ENCODE data around the gene BICD2. TPM values are rescaled to one million over a fixed set of nuclear protein-coding genes. Genes with fewer than 3 reads are reported as not detected.

The BICD2 gene
- total and polyA plus RNA-seq, 2 of the 13 experiments (the other 11 are each of a cell fraction or from before 2014, with no cell fraction given): 5.1 to 17.4 TPM

DNA sequence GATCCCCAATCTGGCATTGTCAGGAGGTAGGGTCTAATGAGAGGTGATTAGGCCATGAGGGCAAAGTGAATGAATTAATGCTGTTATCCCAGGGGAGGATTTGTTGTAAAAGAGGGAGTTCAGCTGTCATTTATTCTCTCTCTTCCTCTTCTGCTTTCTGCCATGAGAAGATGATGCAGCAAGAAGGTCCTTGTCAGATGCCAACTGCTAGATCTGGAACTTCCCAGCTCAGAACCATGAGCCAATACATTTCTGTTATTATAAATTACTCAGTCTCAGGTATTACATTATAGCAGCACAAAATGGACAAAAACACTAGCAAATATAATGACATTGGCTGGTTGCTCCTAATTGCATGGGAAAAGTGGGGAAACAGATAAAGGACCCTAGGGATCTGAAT, 15.6 kb upstream of the BICD2 start:
- Histone ChIP-seq H3K79me2 (ENCODE audit: insufficient read depth, low read length) (no peaks in the 10 kb centered on the region), H3K36me3 (replicated peaks in 1 of 2; ENCODE audit: control insufficient read depth in 1 of 2, insufficient read depth in 2 of 2, low read length in 2 of 2) (no peaks in the 10 kb centered on the region), H3K4me2 (ENCODE audit: low read depth, low read length) (no peak overlapping the region), H2AFZ (ENCODE audit: low read length) (no peak overlapping the region), H4K20me1 (ENCODE audit: insufficient read depth, low read length) (no peaks in the 10 kb centered on the region), H3K27ac (ENCODE audit: extremely low read length, insufficient read depth, low read length) (no peak overlapping the region), H3K4me1 (ENCODE audit: insufficient read depth, low read length) (no peaks in the 10 kb centered on the region), H3K4me3 (replicated peaks in 1 of 3; ENCODE audit: insufficient read depth in 1 of 3, low read depth in 2 of 3, low read length in 3 of 3) (no peak overlapping the region), H3K9ac (ENCODE audit: insufficient read depth, low read depth, low read length) (no peak overlapping the region), H3K27me3 (ENCODE audit: control insufficient read depth in 1 of 2, insufficient read depth in 2 of 2, low read length in 2 of 2) (0 out of 5 replicates have a peak, but pooled peaks cover 0 to 5% of the 10 kb centered on the region in 2 experiments), H3K9me3 (ENCODE audit: low read length) (no peaks in the 10 kb centered on the region)
- FAIRE-seq (no peak), DNase-seq (ENCODE audit: low spot score) (no peak), ATAC-seq (no peak)
- in situ Hi-C loops (cut with HindIII; ENCODE audit: extremely low pct_ligation_motif_present, low pct_unique_long_range_greater_than_20kb) (no loop called here), intact Hi-C loops (cut with micrococcal nuclease; ENCODE audit: unreplicated experiment) (no loop called here)
- BruUV-seq (replicated peaks): no TSS peak
- CTCF ChIA-PET (ENCODE audit: low intra/inter-chr PET ratio, low total read pairs): no interaction called here
- POLR2A ChIA-PET: no interaction called here
- TF ChIP-seq YY1 (IDR thresholded peaks at IDR 0.05; ENCODE audit: insufficient read depth, insufficient replicate concordance, low read depth, low read length) (no peak), ZNF552 (CRISPR knock-in tag; IDR thresholded peaks at IDR 0.05; ENCODE audit: borderline replicate concordance) (no peak), ATF7-NPFF (CRISPR knock-in tag; IDR thresholded peaks at IDR 0.05; ENCODE audit: low read depth) (no peak), HDAC6 (IDR thresholded peaks at IDR 0.05; ENCODE audit: low read depth, low read length) (no peak), PATZ1 (CRISPR knock-in tag; IDR thresholded peaks at IDR 0.05) (no peak), WIZ (CRISPR knock-in tag; IDR thresholded peaks at IDR 0.05) (no peak), ZNF510 (CRISPR knock-in tag; IDR thresholded peaks at IDR 0.05; ENCODE audit: low read depth) (no peak), THAP9 (CRISPR knock-in tag; IDR thresholded peaks at IDR 0.05; ENCODE audit: borderline replicate concordance) (no peak), IRX3 (CRISPR knock-in tag; IDR thresholded peaks at IDR 0.05; ENCODE audit: borderline replicate concordance, low read depth) (no peak), ZNF770 (CRISPR knock-in tag; IDR thresholded peaks at IDR 0.05) (no peak)
- TF ChIP-seq, protein P1, sequence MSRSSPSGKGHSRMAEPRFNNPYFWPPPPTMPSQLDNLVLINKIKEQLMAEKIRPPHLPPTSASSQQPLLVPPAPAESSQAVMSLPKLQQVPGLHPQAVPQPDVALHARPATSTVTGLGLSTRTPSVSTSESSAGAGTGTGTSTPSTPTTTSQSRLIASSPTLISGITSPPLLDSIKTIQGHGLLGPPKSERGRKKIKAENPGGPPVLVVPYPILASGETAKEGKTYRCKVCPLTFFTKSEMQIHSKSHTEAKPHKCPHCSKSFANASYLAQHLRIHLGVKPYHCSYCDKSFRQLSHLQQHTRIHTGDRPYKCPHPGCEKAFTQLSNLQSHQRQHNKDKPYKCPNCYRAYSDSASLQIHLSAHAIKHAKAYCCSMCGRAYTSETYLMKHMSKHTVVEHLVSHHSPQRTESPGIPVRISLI (CRISPR knock-in tag; IDR thresholded peaks at IDR 0.05; ENCODE audit: borderline replicate concordance): no peak

Measured in HepG2 (cell line).